B cell (primary cell): Measurements from ENCODE around the gene TRIO. TPM values are rescaled to one million over a fixed set of nuclear protein-coding genes. Genes with fewer than 3 reads are reported as not detected.

Experiments used
- ATAC-seq: fragments of 200-7000 bp; cut with Tn5 transposase; one replicate; pipeline ENCODE4 v1.10.0; 2021; ENCODE audit warnings: low read depth, mild to moderate bottlenecking, moderate number of reproducible peaks, moderate library complexity
- CTCF ChIA-PET: fragments of 350-600 bp; sonication (Branson Sonifier 250); formaldehyde crosslinking; loops from one replicate; lab custom pipeline; 2021; ENCODE audit warnings: antibody characterized with exemption, inconsistent platforms; lab: Charles Lee
- POLR2A ChIA-PET: fragments of 350-600 bp; sonication (Branson Sonifier 250); formaldehyde crosslinking; loops from one replicate; lab custom pipeline; 2021; ENCODE audit warnings: antibody characterized with exemption; lab: Charles Lee
- DNase-seq: peaks from one replicate; pipeline ENCODE4 v3.0.0; 2013
- H2AFZ ChIP-seq: 2 replicates; pipeline ENCODE4 v1.6.1; 2012; ENCODE audit warnings: mild to moderate bottlenecking, low read depth, low read length; ENCODE audit not compliant: insufficient read depth, poor library complexity, severe bottlenecking
- H3K27ac ChIP-seq, 2 donors: 1 replicate in 1 of 2; 2 replicates in 1 of 2; pipeline ENCODE4 v1.5.1; 2012 to 2013; ENCODE audit warnings: low read length in 2 of 2, mild to moderate bottlenecking in 2 of 2, moderate library complexity in 1 of 2
- H3K27me3 ChIP-seq, 4 experiments: fragments of 200-600 bp in 1 of 4; sonication (generic) in 1 of 4; replicated peaks in 1 of 4; 1 replicate in 2 of 4; 2 replicates in 2 of 4; pipeline versions ENCODE4 v1.6.1 to v1.7.0; 2013 to 2016; ENCODE audit warnings: low read length in 3 of 4, mild to moderate bottlenecking in 2 of 4, mixed read lengths in 1 of 4, moderate library complexity in 1 of 4; ENCODE audit not compliant: insufficient read depth in 4 of 4, control insufficient read depth in 3 of 4; ENCODE audit errors: control extremely low read depth in 1 of 4
- H3K36me3 ChIP-seq, 2 experiments: replicated peaks in 1 of 2; 1 replicate in 1 of 2; 2 replicates in 1 of 2; pipeline versions ENCODE4 v1.6.1 to v1.7.1; 2013; ENCODE audit warnings: low read length in 1 of 2; ENCODE audit not compliant: insufficient read depth in 2 of 2, control insufficient read depth in 1 of 2; ENCODE audit errors: control extremely low read depth in 1 of 2, extremely low read depth in 1 of 2
- H3K4me1 ChIP-seq, 2 donors: fragments of 200-600 bp in 1 of 2; sonication (generic) in 1 of 2; 1 replicate in 1 of 2; 2 replicates in 1 of 2; pipeline versions ENCODE4 v1.5.1 to v1.6.1; 2013 to 2017; ENCODE audit warnings: low read length in 2 of 2; ENCODE audit not compliant: control insufficient read depth in 2 of 2, insufficient read depth in 2 of 2
- H3K4me2 ChIP-seq: replicated peaks from 2 replicates; pipeline ENCODE3; 2012; ENCODE audit warnings: mild to moderate bottlenecking, low read depth, low read length; ENCODE audit not compliant: poor library complexity, severe bottlenecking
- H3K4me3 ChIP-seq, 5 experiments: fragments of 200-600 bp in 1 of 5; sonication (generic) in 1 of 5; 1 replicate in 3 of 5; 2 replicates in 2 of 5; pipeline versions ENCODE4 v1.5.1 to v1.7.0; 2011 to 2016; ENCODE audit warnings: low read length in 4 of 5, mild to moderate bottlenecking in 4 of 5, low read depth in 2 of 5, control low read depth in 1 of 5, moderate library complexity in 1 of 5; ENCODE audit not compliant: insufficient read depth in 1 of 5; ENCODE audit errors: control extremely low read depth in 1 of 5, extremely low read depth in 1 of 5
- H3K79me2 ChIP-seq: fragments of 200-600 bp; sonication (generic); one replicate; pipeline ENCODE4 v1.6.0; 2016; ENCODE audit warnings: low read length; ENCODE audit not compliant: control insufficient read depth, insufficient read depth
- H3K9ac ChIP-seq: fragments of 200-600 bp; sonication (generic); 2 replicates; pipeline ENCODE4 v1.6.1; 2017; ENCODE audit warnings: mild to moderate bottlenecking, low read length, moderate library complexity
- H3K9me3 ChIP-seq, 3 donors: one replicate each; pipeline versions ENCODE4 v1.6.1 to v1.7.1; 2013; ENCODE audit warnings: low read length in 2 of 3; ENCODE audit not compliant: control insufficient read depth in 2 of 3, insufficient read depth in 1 of 3; ENCODE audit errors: control extremely low read depth in 1 of 3
- H4K20me1 ChIP-seq: 2 replicates; pipeline ENCODE4 v1.6.0; 2012; ENCODE audit warnings: mild to moderate bottlenecking, low read length; ENCODE audit not compliant: insufficient read depth, control insufficient read depth, poor library complexity, severe bottlenecking
- H3K27ac Mint-ChIP-seq: one replicate; pipeline ENCODE4 v1.8.0; 2021; ENCODE audit warnings: mixed read lengths
- H3K27me3 Mint-ChIP-seq: one replicate; pipeline ENCODE4 v1.8.0; 2021; ENCODE audit warnings: mixed read lengths
- H3K4me1 Mint-ChIP-seq: one replicate; pipeline ENCODE4 v1.8.0; 2021; ENCODE audit warnings: mixed read lengths
- H3K4me3 Mint-ChIP-seq: one replicate; pipeline ENCODE4 v1.8.0; 2021; ENCODE audit warnings: mixed read lengths
- H3K9me3 Mint-ChIP-seq: one replicate; pipeline ENCODE4 v1.8.0; 2022; ENCODE audit warnings: mixed read lengths; ENCODE audit not compliant: insufficient read depth
- EZH2 ChIP-seq: IDR thresholded peaks from 2 replicates; pipeline ENCODE4 v1.6.1; 2012; ENCODE audit warnings: borderline replicate concordance, low read depth, mild to moderate bottlenecking, moderate library complexity, low read length; ENCODE audit not compliant: insufficient read depth, poor library complexity, severe bottlenecking
- WGBS: methylation state at CpG from one replicate; pipeline ENCODE4 v1.1.5; 2013; ENCODE audit warnings: missing lambda C conversion rate; ENCODE audit not compliant: insufficient coverage; 5-methylcytosine and 5-hydroxymethylcytosine counted together
- intact Hi-C: fragments of 100-400 bp; cut with micrococcal nuclease; formaldehyde crosslinking; loops from one replicate; pipeline ENCODE4 v1.10.0; 2022
- polyA plus RNA-seq: library from polyadenylated mRNA; depleted of rRNA; stranded (reverse); fragments of >200 nt; gene quantifications from 2 replicates; pipeline ENCODE4 v1.2.3, GENCODE V29; 2012
- total RNA-seq, 2 donors: library from RNA; stranded (reverse); fragments of 120-200 nt in 1 of 2; gene quantifications; 1 replicate in 1 of 2; 2 replicates in 1 of 2; pipeline versions ENCODE4 v1.2.3 to v1.2.4, GENCODE V29; 2013 to 2022
- TF ChIP-seq, protein P1 (sequence below): fragments of 200-600 bp; IDR thresholded peaks from one replicate; pipeline ENCODE4 v1.8.0; 2022; ENCODE audit warnings: antibody characterized with exemption, mild to moderate bottlenecking

The TRIO gene
- total and polyA plus RNA-seq, 2 donors (not counting 1 experiment from before 2014, with no cell fraction given) = 90.5 to 479 TPM

DNA sequence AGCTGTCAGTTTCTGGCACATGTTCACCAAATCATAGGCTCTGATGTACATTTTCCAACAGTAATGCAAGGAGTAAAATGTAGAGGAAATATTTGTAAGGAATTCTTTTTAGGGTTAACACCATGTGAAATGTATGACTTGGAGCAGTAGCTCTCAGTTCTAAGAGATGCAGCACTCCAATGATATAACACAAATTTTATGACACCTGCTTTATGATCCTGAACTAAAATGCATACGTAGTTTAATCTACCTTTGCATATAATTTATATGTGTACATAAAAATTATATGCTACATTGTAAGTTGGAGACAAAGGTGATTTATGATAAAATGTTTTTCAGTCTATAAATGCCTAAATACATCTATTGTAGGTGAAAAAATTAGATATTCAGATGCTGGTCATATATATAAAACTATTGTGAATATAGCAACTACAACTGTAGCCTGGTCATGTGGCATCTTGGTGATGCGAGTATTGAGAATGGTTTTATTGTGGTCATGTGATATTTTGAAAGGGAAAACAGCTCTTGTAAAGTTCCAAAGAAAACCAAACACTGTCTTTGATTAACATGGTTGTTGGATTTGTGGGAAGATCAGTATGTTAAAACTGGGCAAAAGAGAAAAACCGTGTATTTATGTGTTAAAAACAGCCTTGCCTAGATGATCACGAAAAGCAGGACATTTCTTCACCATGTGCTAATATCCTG lies 171.0 kb downstream of the TRIO start:
- no peaks in the 10 kb centered on the region for H3K9me3 ChIP-seq
- ATAC-seq = no peak
- no peak for TF ChIP-seq EZH2
- TF ChIP-seq, protein P1, sequence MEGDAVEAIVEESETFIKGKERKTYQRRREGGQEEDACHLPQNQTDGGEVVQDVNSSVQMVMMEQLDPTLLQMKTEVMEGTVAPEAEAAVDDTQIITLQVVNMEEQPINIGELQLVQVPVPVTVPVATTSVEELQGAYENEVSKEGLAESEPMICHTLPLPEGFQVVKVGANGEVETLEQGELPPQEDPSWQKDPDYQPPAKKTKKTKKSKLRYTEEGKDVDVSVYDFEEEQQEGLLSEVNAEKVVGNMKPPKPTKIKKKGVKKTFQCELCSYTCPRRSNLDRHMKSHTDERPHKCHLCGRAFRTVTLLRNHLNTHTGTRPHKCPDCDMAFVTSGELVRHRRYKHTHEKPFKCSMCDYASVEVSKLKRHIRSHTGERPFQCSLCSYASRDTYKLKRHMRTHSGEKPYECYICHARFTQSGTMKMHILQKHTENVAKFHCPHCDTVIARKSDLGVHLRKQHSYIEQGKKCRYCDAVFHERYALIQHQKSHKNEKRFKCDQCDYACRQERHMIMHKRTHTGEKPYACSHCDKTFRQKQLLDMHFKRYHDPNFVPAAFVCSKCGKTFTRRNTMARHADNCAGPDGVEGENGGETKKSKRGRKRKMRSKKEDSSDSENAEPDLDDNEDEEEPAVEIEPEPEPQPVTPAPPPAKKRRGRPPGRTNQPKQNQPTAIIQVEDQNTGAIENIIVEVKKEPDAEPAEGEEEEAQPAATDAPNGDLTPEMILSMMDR = no peak
- H3K27ac ChIP-seq = no peak overlapping the region
- H3K27me3 Mint-ChIP-seq = no peaks in the 10 kb centered on the region
- peaks cover 8% of the 10 kb centered on the region for H3K79me2 ChIP-seq
- H3K4me1 ChIP-seq = no peaks in the 10 kb centered on the region
- WGBS = no CpG with 5 or more reads among the region's 4 CpGs
- POLR2A ChIA-PET = no interaction called here
- no peaks in the 10 kb centered on the region for H3K4me1 Mint-ChIP-seq
- no peak overlapping the region for H2AFZ ChIP-seq
- DNase-seq = no peak
- H3K27ac Mint-ChIP-seq = no peak overlapping the region
- CTCF ChIA-PET = interaction anchor here (0.8 to 1.8 kb wide), 3 partner anchors 11 to 49 kb away, joined by 3 to 6 read pairs (median 3); no protein-coding TSS in a partner anchor
- H3K9ac ChIP-seq = no peak overlapping the region
- H3K27me3 ChIP-seq = no peaks in the 10 kb centered on the region
- intact Hi-C loops = no loop called here
- H3K4me2 ChIP-seq = no peak overlapping the region
- peaks cover 25% of the 10 kb centered on the region for H4K20me1 ChIP-seq
- H3K36me3 ChIP-seq = peaks cover 2 to 83% of the 10 kb centered on the region in 2 experiments
- no peaks in the 10 kb centered on the region for H3K9me3 Mint-ChIP-seq
- no peak overlapping the region for H3K4me3 Mint-ChIP-seq
- H3K4me3 ChIP-seq = no peak overlapping the region

DNA sequence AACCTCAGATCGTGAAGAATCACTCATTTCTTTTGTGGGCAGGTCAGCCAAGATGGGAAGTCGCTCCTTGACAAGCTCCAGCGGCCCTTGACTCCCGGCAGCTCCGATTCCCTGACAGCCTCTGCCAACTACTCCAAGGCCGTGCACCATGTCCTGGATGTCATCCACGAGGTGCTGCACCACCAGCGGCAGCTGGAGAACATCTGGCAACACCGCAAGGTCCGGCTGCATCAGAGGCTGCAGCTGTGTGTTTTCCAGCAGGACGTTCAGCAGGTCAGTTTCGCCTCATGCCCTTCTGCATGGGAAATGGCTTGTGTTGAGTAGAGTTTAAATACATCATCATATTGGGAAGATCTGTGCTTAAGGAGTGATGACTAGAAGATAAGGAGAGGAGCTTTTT lies 173.3 kb downstream of the TRIO start:
- Mint-ChIP-seq H3K27me3 (no peaks in the 10 kb centered on the region), H3K9me3 (no peaks in the 10 kb centered on the region), H3K27ac (no peak overlapping the region), H3K4me3 (no peak overlapping the region), H3K4me1 (no peaks in the 10 kb centered on the region)
- H3K79me2 ChIP-seq = no peaks in the 10 kb centered on the region
- H3K27ac ChIP-seq = no peak overlapping the region
- no peak overlapping the region for H2AFZ ChIP-seq
- H3K4me1 ChIP-seq = no peaks in the 10 kb centered on the region
- H3K27me3 ChIP-seq = no peaks in the 10 kb centered on the region
- no peak overlapping the region for H3K9ac ChIP-seq
- peaks cover 27% of the 10 kb centered on the region for H4K20me1 ChIP-seq
- H3K4me3 ChIP-seq = no peak overlapping the region
- no peak for ATAC-seq
- H3K9me3 ChIP-seq = peaks cover 0 to 5% (median 0%) of the 10 kb centered on the region in 3 donors
- CTCF ChIA-PET = interaction anchor here (1.2 to 1.4 kb wide), 2 partner anchors 10 to 36 kb away, joined by 3 to 5 read pairs; no protein-coding TSS in a partner anchor
- WGBS = 97% methylated on average over 12 of the region's 12 CpGs
- peaks cover 7 to 82% of the 10 kb centered on the region in 2 experiments for H3K36me3 ChIP-seq
- no peak for TF ChIP-seq EZH2
- TF ChIP-seq, protein P1 = no peak
- POLR2A ChIA-PET = no interaction called here
- H3K4me2 ChIP-seq = no peak overlapping the region
- DNase-seq = no peak
- intact Hi-C loops = no loop called here
